HEK293 (cell line): ENCODE measurements around the gene S100A2.

Source experiments
- CTCF ChIA-PET: fragments of 350-600 bp; formaldehyde crosslinking; extraction: SDS; loops from one replicate; lab custom pipeline; 2021; ENCODE audit warnings: antibody characterized with exemption; lab: Yijun Ruan, JAX
- POLR2A ChIA-PET: fragments of 300-600 bp; formaldehyde crosslinking; extraction: SDS; loops from one replicate; lab custom pipeline; 2020; ENCODE audit warnings: antibody characterized with exemption, inconsistent platforms; lab: Yijun Ruan, JAX
- H3K27ac ChIP-seq: fragments of 200-500 bp; sonication (Bioruptor generic); 2 replicates; pipeline ENCODE4 v1.5.1; 2014; ENCODE audit warnings: low read depth, low read length, control low read depth, inconsistent platforms; ENCODE audit errors: extremely low read depth
- H3K36me3 ChIP-seq, 2 experiments: fragments of 200-500 bp in 1 of 2; sonication (Bioruptor generic) in 1 of 2; 1 replicate in 1 of 2; 2 replicates in 1 of 2; pipeline ENCODE4 v1.5.1; 2014 to 2017; ENCODE audit warnings: inconsistent platforms in 2 of 2, low read length in 2 of 2; ENCODE audit not compliant: control insufficient read depth in 2 of 2, insufficient read depth in 1 of 2
- H3K4me1 ChIP-seq: fragments of 200-500 bp; sonication (Bioruptor generic); 2 replicates; pipeline ENCODE4 v1.5.1; 2014; ENCODE audit warnings: mild to moderate bottlenecking, low read length, inconsistent platforms; ENCODE audit not compliant: control insufficient read depth, insufficient read depth
- H3K4me3 ChIP-seq: 2 replicates; pipeline ENCODE4 v1.5.1; 2011; ENCODE audit warnings: low read depth, mild to moderate bottlenecking, control low read depth, low read length, moderate library complexity
- H3K9me3 ChIP-seq: fragments of 200-500 bp; sonication (Bioruptor generic); 2 replicates; pipeline ENCODE4 v1.5.1; 2014; ENCODE audit warnings: low read depth, low read length, inconsistent platforms; ENCODE audit not compliant: control insufficient read depth, insufficient read depth
- EGR2 ChIP-seq: fragments of 450-650 bp; formaldehyde crosslinking; IDR thresholded peaks from 2 replicates; pipeline ENCODE4 v1.5.1; 2016; ENCODE audit warnings: low read depth, missing biosample characterization, missing genetic modification characterization
- GLIS1 ChIP-seq: fragments of 450-650 bp; formaldehyde crosslinking; IDR thresholded peaks from 2 replicates; pipeline ENCODE4 v1.5.1; 2016; ENCODE audit warnings: missing biosample characterization, missing genetic modification characterization
- HOXD13 ChIP-seq: sonication (generic); formaldehyde crosslinking; IDR thresholded peaks from 2 replicates; pipeline ENCODE4 v1.8.0; 2022; ENCODE audit warnings: missing genetic modification reagents, borderline replicate concordance
- REST ChIP-seq: fragments of 450-650 bp; formaldehyde crosslinking; IDR thresholded peaks from 2 replicates; pipeline ENCODE4 v1.5.1; 2016; ENCODE audit warnings: missing biosample characterization, missing genetic modification characterization
- SCRT2 ChIP-seq: fragments of 450-650 bp; formaldehyde crosslinking; IDR thresholded peaks from 2 replicates; pipeline ENCODE4 v1.5.1; 2016; ENCODE audit warnings: missing biosample characterization, missing genetic modification characterization
- SETDB1 ChIP-seq: IDR thresholded peaks from one replicate; pipeline ENCODE4 v1.6.1; 2017; ENCODE audit warnings: mild to moderate bottlenecking, low read length, moderate library complexity, mixed read lengths; ENCODE audit not compliant: insufficient read length
- ZEB2 ChIP-seq: fragments of 450-650 bp; formaldehyde crosslinking; IDR thresholded peaks from 2 replicates; pipeline ENCODE4 v1.5.1; 2016; ENCODE audit warnings: missing biosample characterization, missing genetic modification characterization
- ZFHX2 ChIP-seq: fragments of 450-650 bp; formaldehyde crosslinking; conservative IDR thresholded peaks from 2 replicates; pipeline ENCODE4 v1.5.1; 2016; ENCODE audit warnings: missing biosample characterization, missing genetic modification characterization
- ZNF175 ChIP-seq: fragments of 450-650 bp; formaldehyde crosslinking; IDR thresholded peaks from 2 replicates; pipeline ENCODE4 v1.5.1; 2016; ENCODE audit warnings: missing biosample characterization, missing genetic modification characterization
- ZNF211 ChIP-seq: fragments of 450-650 bp; formaldehyde crosslinking; IDR thresholded peaks from 2 replicates; pipeline ENCODE4 v1.5.1; 2016; ENCODE audit warnings: low read depth, missing biosample characterization, missing genetic modification characterization
- ZNF223 ChIP-seq: fragments of 450-650 bp; formaldehyde crosslinking; IDR thresholded peaks from 2 replicates; pipeline ENCODE4 v1.5.1; 2016; ENCODE audit warnings: missing biosample characterization, missing genetic modification characterization
- ZNF26 ChIP-seq: fragments of 450-650 bp; formaldehyde crosslinking; IDR thresholded peaks from 2 replicates; pipeline ENCODE4 v1.5.1; 2016; ENCODE audit warnings: missing biosample characterization, missing genetic modification characterization
- ZNF362 ChIP-seq: fragments of 450-650 bp; formaldehyde crosslinking; IDR thresholded peaks from 2 replicates; pipeline ENCODE4 v1.5.1; 2016; ENCODE audit warnings: missing biosample characterization, missing genetic modification characterization
- ZNF398 ChIP-seq: fragments of 450-650 bp; formaldehyde crosslinking; IDR thresholded peaks from 2 replicates; pipeline ENCODE4 v1.5.1; 2017; ENCODE audit warnings: missing biosample characterization, missing genetic modification characterization
- ZNF530 ChIP-seq: fragments of 450-650 bp; formaldehyde crosslinking; IDR thresholded peaks from 2 replicates; pipeline ENCODE4 v1.5.1; 2016; ENCODE audit warnings: low read depth, missing biosample characterization, missing genetic modification characterization
- ZNF580 ChIP-seq: fragments of 450-650 bp; formaldehyde crosslinking; IDR thresholded peaks from 2 replicates; pipeline ENCODE4 v1.5.1; 2016; ENCODE audit warnings: missing biosample characterization, missing genetic modification characterization
- ZSCAN30 ChIP-seq: fragments of 450-650 bp; IDR thresholded peaks from 2 replicates; pipeline ENCODE4 v1.5.1; 2018; ENCODE audit warnings: missing biosample characterization, mild to moderate bottlenecking, missing genetic modification characterization, moderate library complexity

S100A2 gene

DNA sequence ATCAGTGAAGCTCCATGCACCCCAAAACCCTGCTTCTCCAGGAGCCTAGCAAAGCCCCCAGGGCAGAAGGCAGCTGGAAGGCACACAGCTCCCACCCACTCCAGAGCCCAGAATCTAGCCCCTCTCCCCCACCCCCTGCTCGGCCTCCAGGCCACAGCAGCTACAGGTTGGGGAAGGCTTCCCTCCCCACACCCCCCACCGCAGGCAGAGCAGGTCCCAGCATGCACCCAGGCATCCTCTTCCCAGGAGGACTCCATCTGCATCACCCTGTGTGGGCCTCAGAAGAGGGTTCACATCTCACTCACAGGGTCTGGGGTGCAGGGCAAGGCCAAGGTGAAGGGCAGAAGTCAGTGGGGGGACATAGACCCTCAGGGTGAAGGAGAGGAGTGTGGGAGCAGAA lies 49.8 kb upstream of the S100A2 start:
- ChIA-PET CTCF (interaction anchor here (1.5 to 4.8 kb wide), 2 partner anchors 12 to 105 kb away, joined by 5 to 28 read pairs; partner anchors contain the start of genes S100A1 and S100A13), POLR2A (interaction anchor here (0.6 to 3.3 kb wide), 4 partner anchors 12 to 375 kb away, joined by 3 to 21 read pairs (median 6); partner anchors contain the start of genes CHTOP, ILF2, RPS27 and S100A13)
- H3K9me3 ChIP-seq: no peaks in the 10 kb centered on the region
- no peak overlapping the region for H3K4me3 ChIP-seq
- 0 out of 2 replicates have a peak, but pooled peaks have one; percentile 10 for TF ChIP-seq ZNF398 (tag by site-specific recombination)
- no peak for TF ChIP-seq ZNF26
- 0 out of 2 replicates have a peak, but pooled peaks have one; percentile 29 for TF ChIP-seq GLIS1 (tag by site-specific recombination)
- TF ChIP-seq SCRT2 (tag by site-specific recombination): peak; percentile 37; the same call in 1 of the 2 replicates
- H3K4me1 ChIP-seq: no peaks in the 10 kb centered on the region
- H3K27ac ChIP-seq: no peak overlapping the region
- H3K36me3 ChIP-seq: peaks cover 0 to 18% of the 10 kb centered on the region in 2 experiments; a peak in 2 of 3 replicates

DNA sequence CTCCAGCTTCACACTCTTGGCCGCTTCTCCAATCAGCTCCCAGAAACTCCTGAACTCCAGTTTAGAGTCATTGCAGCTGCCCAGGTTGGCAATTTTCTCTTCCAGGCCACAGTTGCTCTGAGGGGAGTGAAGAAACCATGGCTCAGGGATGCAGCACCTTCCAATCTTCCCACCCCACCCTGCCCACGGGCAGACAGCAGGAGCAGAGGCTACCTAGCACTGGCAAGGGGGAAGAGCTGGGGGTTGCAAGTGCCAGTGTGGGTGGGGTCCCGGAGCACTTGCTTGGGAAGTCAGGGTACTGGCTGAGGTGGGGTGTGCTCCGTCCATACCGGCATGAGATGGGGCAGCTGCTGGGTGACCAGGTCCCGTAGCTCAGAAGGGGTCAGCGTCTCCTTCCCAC lies 49.3 kb upstream of the S100A2 start:
- ChIA-PET POLR2A (interaction anchor here (0.6 to 3.3 kb wide), 5 partner anchors 11 to 376 kb away, joined by 3 to 21 read pairs (median 4); partner anchors contain the start of genes CHTOP, ILF2, RPS27 and S100A13), CTCF (interaction anchor here (0.6 to 4.8 kb wide), 5 partner anchors 9 to 838 kb away, joined by 3 to 28 read pairs (median 4); partner anchors contain the start of genes S100A1 and S100A13)
- Histone ChIP-seq H3K4me1 (no peaks in the 10 kb centered on the region), H3K27ac (no peak overlapping the region), H3K4me3 (no peak overlapping the region), H3K9me3 (no peaks in the 10 kb centered on the region), H3K36me3 (peaks cover 0 to 16% of the 10 kb centered on the region in 2 experiments; a peak in 2 of 3 replicates)
- no peak for TF ChIP-seq HOXD13
- no peak for TF ChIP-seq ZEB2 (tag by site-specific recombination)
- TF ChIP-seq ZFHX2 (tag by site-specific recombination): peak; percentile 33; the same call in 1 of the 2 replicates
- TF ChIP-seq ZNF211 (tag by site-specific recombination): no peak
- TF ChIP-seq EGR2 (tag by site-specific recombination): peak; percentile 55; the same call in 1 of the 2 replicates

DNA sequence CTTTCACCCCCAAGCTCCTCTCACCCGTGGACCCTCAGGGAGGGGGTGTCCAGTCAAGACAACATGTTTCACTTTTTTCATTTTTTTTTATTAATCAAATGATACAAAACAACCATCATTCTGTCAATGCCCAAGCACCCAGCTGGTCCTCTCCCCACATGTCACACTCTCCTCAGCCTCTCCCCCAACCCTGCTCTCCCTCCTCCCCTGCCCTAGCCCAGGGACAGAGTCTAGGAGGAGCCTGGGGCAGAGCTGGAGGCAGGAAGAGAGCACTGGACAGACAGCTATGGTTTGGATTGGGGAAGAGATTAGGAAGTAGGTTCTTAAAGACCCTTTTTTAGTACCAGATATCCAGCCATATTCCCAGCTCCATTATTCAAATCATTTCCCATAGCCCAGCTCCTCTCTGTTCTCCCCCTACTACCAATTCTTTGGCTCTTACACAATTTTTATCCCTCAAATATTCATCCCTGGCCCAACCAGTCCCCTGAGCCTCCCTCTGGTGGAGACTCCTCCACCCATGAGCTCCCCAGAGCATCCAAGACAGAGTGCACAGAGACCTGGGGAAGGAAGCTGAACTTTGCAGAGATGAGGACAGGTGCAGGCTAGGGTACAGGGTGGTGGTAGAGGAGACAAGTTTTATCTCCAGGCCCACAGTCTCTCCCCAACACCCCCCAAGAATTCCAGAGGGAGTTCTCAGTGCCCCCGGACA lies 48.7 kb upstream of the S100A2 start:
- H3K36me3 ChIP-seq: peaks cover 0 to 12% of the 10 kb centered on the region in 2 experiments; a peak in 1 of 3 replicates
- H3K4me1 ChIP-seq: no peaks in the 10 kb centered on the region
- ChIA-PET POLR2A (interaction anchor here (0.6 to 3.3 kb wide), 5 partner anchors 10 to 376 kb away, joined by 3 to 21 read pairs (median 4); partner anchors contain the start of genes CHTOP, ILF2, RPS27 and S100A13), CTCF (interaction anchor here (0.6 to 4.8 kb wide), 8 partner anchors 9 to 837 kb away, joined by 3 to 28 read pairs (median 4); partner anchors contain the start of genes S100A1 and S100A13)
- H3K9me3 ChIP-seq: no peaks in the 10 kb centered on the region
- no peak overlapping the region for H3K27ac ChIP-seq
- no peak overlapping the region for H3K4me3 ChIP-seq
- no peak for TF ChIP-seq SETDB1
- no peak for TF ChIP-seq ZNF175 (tag by site-specific recombination)
- no peak for TF ChIP-seq HOXD13
- no peak for TF ChIP-seq ZNF530 (tag by site-specific recombination)
- no peak for TF ChIP-seq ZNF580 (tag by site-specific recombination)
- TF ChIP-seq ZNF223 (tag by site-specific recombination): no peak
- TF ChIP-seq ZNF362: no peak
- TF ChIP-seq REST: no peak
- no peak for TF ChIP-seq ZSCAN30 (tag by site-specific recombination)
